Parathyroid adenoma (tissue), 2 donors: Measurements from ENCODE around the gene C6orf58.

Experiments
- H2AFZ ChIP-seq: fragments of 300-600 bp; sonication (generic); one replicate; pipeline ENCODE4 v1.7.0; 2017; ENCODE audit warnings: antibody characterized with exemption, mild to moderate bottlenecking
- H3K27ac ChIP-seq: fragments of 300-600 bp; sonication (generic); one replicate; pipeline ENCODE4 v1.7.0; 2017
- H3K27me3 ChIP-seq: fragments of 300-600 bp; sonication (generic); one replicate; pipeline ENCODE4 v1.7.0; 2017; ENCODE audit warnings: low read length; ENCODE audit not compliant: control insufficient read depth, insufficient read depth
- H3K36me3 ChIP-seq: fragments of 300-600 bp; sonication (generic); one replicate; pipeline ENCODE4 v1.7.0; 2017; ENCODE audit warnings: low read length; ENCODE audit not compliant: control insufficient read depth, insufficient read depth
- H3K4me1 ChIP-seq: fragments of 300-600 bp; sonication (generic); one replicate; pipeline ENCODE4 v1.7.0; 2017; ENCODE audit warnings: control low read depth
- H3K4me2 ChIP-seq: fragments of 300-600 bp; sonication (generic); one replicate; pipeline ENCODE4 v1.7.0; 2017; ENCODE audit warnings: low read length
- H3K4me3 ChIP-seq: fragments of 300-600 bp; sonication (generic); one replicate; pipeline ENCODE4 v1.7.0; 2017; ENCODE audit warnings: low read depth, low read length
- H3K79me2 ChIP-seq: fragments of 300-600 bp; sonication (generic); one replicate; pipeline ENCODE4 v1.7.0; 2017; ENCODE audit warnings: control low read depth
- H3K9ac ChIP-seq: fragments of 300-600 bp; sonication (generic); one replicate; pipeline ENCODE4 v1.7.0; 2017; ENCODE audit warnings: mild to moderate bottlenecking
- H3K9me3 ChIP-seq: fragments of 300-600 bp; sonication (generic); one replicate; pipeline ENCODE4 v1.7.0; 2017; ENCODE audit warnings: low read length; ENCODE audit not compliant: control insufficient read depth
- TF ChIP-seq, protein P1 (sequence below): fragments of 300-600 bp; sonication (generic); IDR thresholded peaks from one replicate; pipeline ENCODE4 v1.7.0; 2017; ENCODE audit warnings: antibody characterized with exemption, mild to moderate bottlenecking
- donor health status: primary hyperparathyroidism.

Gene C6orf58

DNA sequence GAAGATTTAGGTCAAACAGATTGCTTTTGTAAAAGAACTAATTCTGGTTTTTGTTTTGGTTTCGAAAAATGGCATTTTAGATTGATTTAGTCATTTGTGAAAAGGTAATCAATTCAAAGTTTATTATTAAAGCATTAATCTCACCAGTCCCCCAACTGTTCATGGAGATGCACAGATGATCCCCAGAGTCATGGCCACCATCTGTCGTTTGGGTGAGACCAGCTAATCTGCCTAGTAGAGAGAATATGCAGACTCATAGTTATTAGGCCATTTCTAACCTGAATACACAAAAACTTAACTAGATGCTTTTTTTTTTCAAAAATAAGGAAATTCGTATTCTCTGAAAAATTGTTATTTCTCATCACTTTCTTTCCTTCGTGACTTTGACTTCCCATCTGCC, 58.1 kb downstream of the C6orf58 start:
- H3K4me3 ChIP-seq, result no peak overlapping the region
- TF ChIP-seq, protein P1, sequence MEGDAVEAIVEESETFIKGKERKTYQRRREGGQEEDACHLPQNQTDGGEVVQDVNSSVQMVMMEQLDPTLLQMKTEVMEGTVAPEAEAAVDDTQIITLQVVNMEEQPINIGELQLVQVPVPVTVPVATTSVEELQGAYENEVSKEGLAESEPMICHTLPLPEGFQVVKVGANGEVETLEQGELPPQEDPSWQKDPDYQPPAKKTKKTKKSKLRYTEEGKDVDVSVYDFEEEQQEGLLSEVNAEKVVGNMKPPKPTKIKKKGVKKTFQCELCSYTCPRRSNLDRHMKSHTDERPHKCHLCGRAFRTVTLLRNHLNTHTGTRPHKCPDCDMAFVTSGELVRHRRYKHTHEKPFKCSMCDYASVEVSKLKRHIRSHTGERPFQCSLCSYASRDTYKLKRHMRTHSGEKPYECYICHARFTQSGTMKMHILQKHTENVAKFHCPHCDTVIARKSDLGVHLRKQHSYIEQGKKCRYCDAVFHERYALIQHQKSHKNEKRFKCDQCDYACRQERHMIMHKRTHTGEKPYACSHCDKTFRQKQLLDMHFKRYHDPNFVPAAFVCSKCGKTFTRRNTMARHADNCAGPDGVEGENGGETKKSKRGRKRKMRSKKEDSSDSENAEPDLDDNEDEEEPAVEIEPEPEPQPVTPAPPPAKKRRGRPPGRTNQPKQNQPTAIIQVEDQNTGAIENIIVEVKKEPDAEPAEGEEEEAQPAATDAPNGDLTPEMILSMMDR, result no peak
- H3K9ac ChIP-seq, result no peak overlapping the region
- H3K36me3 ChIP-seq, result no peaks in the 10 kb centered on the region
- no peak overlapping the region for H2AFZ ChIP-seq
- H3K4me2 ChIP-seq, result no peak overlapping the region
- H3K27ac ChIP-seq, result no peak overlapping the region
- no peaks in the 10 kb centered on the region for H3K4me1 ChIP-seq
- no peaks in the 10 kb centered on the region for H3K9me3 ChIP-seq
- no peaks in the 10 kb centered on the region for H3K27me3 ChIP-seq
- no peaks in the 10 kb centered on the region for H3K79me2 ChIP-seq

DNA sequence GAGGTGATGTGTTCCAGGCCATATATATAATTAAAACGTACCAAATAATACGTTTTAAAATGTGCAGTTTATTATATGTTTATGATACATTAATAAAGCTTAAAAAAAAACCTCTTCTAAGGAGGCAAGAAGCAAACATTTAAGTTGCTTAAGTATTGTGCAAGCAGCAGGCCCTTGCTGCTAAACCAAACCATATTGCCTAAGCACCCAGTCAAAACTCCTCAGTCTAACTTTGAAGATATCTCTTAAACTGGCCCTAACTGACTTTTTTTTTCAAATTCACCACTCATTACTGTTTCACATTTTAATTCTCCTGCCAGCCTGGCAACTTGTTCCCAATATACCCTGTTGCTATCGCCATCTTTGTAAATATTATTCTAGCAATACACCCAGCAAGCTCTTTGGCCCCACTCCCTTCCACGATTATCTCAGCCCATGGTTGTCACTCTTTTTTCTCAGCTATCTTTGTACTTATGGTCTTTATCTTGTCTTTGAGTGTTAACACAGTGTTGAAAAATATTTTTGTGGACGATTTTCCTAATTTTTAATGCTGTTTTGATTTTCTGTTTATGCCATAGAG, 60.9 kb downstream of the C6orf58 start:
- H3K36me3 ChIP-seq, result no peaks in the 10 kb centered on the region
- H3K4me1 ChIP-seq, result no peaks in the 10 kb centered on the region
- no peak overlapping the region for H3K9ac ChIP-seq
- H3K79me2 ChIP-seq, result no peaks in the 10 kb centered on the region
- no peak overlapping the region for H2AFZ ChIP-seq
- H3K9me3 ChIP-seq, result no peaks in the 10 kb centered on the region
- no peak overlapping the region for H3K4me3 ChIP-seq
- H3K4me2 ChIP-seq, result no peak overlapping the region
- TF ChIP-seq, protein P1, result no peak
- H3K27me3 ChIP-seq, result no peaks in the 10 kb centered on the region
- H3K27ac ChIP-seq, result no peak overlapping the region
